ENCODE results near the gene OLFML1. TPM values are rescaled to one million over a fixed set of nuclear protein-coding genes. Genes with fewer than 3 reads are reported as not detected.

OLFML1 gene
- polyA plus RNA-seq, 2 donors = 0.49 to 1.2 TPM

Other genes starting within 250 kb of the OLFML1 start
- under 1 TPM; 0.01 to 0.02 TPM for gene SYT9, start 233.6 kb upstream of the OLFML1 start, polyA plus RNA-seq
- 10 to 100 TPM; 27.4 to 32.1 TPM for gene PPFIBP2, start 28.5 kb downstream of the OLFML1 start, polyA plus RNA-seq
- 10 to 100 TPM; 10.0 to 20.7 TPM for gene CYB5R2, start 188.0 kb downstream of the OLFML1 start, polyA plus RNA-seq
- gene OVCH2, start 221.0 kb downstream of the OLFML1 start, polyA plus RNA-seq = under 1 TPM; 0.06 to 0.14 TPM

Measured in esophagus (tissue), 2 donors.